ENCODE results near the gene DLG2. TPM values are rescaled to one million over a fixed set of nuclear protein-coding genes. Genes with fewer than 3 reads are reported as not detected.
"Not testable (repeated sequence)": the region's sequence is repeated elsewhere in the genome, so short reads cannot be mapped to it uniquely, and the experiment has no call there.

Gene DLG2
- total RNA-seq, 1 donor from 2014 or later = 6.3 TPM

DNA sequence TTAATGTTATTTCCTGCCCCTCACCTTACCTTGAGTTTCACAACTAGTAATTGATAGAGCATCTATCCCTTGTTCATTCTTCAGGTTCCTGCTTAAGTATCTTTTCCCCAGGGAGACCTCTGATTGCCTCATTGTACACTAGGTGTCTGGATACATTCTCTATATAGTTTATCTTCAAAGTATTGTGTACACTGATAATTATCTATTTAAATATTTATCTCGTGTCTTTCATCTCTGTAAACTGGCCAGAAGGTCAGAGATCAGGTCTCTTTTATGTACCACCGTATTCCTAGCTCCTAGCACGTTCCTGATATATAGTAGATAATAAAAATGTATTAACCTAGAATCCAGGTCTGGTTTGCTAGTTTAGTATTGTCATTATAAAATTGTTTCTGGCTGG is 7.6 kb upstream of the DLG2 start:
- no peak for ATAC-seq

DNA sequence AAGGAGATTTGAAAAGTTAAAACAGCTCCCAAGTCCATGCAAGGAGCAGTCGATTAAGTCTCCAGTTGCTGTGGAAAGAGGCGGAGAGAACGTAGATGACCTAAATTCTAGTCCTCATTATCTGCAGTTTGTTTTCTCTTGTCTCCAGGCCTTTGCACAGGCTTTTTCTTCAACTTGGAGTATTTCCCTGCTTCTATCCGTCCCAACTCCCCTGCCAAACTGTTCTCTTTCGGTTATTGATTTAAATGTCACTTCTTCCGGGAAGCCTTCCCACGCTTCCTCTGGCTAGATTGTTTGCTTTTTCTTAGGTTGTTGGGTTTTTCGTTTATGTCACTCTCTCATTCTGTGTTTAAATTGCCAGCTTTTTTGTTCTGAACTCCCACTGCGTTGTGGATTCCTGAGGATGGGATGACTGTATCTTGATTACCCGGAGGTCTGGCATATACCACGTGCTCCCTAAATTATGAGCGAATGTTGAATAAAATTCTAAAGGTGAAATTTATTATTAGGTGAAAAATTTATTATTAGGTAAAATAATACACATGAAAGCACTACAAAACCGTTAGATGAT is 1.7 kb upstream of the DLG2 start:
- ATAC-seq = no peak

DNA sequence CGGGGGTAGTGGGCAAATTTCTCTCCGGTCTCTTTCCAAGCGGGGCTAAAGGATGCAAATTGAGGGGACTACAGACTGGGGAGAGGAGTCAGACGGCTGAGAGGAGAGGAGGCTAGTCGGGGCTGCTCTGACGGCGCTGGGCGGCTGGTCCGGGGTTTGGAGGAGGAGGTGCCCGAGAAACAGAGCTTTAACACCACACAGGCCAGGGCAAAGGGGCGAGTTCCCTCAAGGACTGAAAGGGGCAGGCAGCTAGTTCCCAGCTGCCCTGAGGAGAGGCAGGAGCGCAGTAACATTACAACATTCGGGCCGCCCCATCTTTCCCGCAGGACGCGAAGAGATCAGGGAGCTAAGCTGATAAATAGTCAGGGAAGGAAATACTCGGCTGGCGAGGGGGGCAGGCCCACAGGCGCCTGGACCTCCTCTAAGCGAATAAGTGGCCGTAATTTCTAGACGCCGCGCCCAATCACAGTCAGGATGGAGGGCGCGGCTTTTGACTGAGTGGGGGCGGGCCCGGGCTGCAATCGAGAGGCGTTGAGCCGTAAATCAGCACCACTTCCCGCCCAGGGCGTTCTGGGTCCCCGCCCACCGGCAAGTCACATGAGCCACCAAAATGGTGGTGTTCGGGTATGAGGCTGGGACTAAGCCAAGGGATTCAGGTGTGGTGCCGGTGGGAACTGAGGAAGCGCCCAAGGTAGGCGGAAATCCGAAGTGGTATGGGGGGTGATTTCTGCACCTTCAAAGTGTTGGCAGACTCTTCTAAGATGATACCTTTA is 1.0 kb upstream of the DLG2 start, which contains the start of gene TMEM126B:
TMEM126B (plus strand) TSS at position 596 of the 773 bp plus-strand sequence; CDS start at position 611, 15 bp downstream.
- ATAC-seq = peak; percentile 100

DNA sequence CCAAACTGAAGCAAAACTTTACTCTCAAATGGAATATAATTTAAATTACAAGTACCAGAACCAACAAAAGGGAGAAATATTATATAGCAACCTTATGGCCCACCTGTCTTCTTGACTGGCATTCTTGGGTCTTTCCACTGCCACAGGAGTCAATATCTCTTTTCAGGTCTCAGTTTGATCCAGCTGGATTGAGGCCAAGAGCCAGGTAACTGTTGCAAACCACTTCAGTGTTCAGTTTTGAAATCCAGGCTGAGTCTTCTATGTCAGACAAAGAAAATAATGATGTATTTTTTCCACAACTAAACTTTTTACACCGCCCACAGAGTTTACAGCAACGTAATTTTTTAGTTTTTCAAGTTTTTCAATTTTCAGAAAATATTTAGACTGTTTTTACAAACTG is 648 bp downstream of the DLG2 start:
- ATAC-seq = no peak

DNA sequence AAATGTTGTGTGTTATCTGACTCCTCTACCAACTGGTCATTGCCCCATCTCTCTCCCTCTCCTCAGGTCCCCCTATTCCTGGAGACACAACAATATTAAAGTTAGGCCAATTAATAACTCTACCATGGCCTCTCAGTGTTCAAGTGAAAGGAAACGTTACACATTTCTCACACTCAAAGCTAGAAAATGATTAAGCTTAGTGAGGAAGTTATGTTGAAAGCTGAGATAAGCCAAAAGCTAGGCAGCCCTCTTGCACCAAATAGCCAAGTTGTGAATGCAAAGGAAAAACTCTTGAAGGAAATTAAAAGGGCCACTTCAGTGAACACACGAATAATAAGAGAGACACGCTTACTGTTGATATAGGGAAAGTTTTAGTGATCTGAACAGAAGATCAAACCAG is 6.9 kb downstream of the DLG2 start:
- ATAC-seq = no peak

DNA sequence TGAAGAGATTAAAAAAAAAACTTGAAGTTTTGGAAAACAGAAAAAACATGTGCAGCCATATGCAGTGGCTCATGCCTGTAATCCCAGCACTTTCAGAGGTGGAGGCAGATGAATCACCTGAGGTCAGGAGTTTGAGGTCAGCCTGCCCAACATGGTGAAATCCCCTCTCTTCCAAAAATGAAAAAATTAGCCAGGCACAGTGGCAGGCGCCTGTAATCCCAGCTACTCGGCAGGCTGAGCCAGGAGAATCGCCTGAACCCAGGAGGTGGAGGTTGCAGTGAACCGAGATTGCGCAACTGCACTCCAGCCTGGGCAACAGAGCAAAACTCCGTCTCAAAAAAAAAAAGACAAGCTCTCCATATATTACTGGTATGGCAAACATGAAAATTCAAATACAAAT is 7.6 kb downstream of the DLG2 start:
- no peak for ATAC-seq

DNA sequence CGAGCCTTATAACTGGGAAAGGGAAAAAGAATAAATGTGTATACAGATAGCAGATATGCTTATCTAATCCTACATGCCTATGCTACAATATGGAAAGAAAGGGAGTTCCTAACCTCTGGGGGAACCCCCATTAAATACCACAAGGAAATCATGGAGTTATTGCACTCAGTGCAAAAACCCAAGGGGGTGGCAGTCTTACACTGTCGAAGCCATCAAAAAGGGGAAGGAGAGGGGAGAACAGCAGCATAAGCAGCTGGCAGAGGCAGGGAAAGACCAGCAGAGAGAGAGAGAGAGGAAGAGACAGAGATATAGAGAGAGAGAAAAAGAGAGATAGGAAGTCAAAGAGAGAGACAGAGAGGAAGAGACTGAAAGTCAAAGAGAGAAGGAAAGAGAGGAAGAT is 15.5 kb downstream of the DLG2 start:
- ATAC-seq = not testable (repeated sequence)

DNA sequence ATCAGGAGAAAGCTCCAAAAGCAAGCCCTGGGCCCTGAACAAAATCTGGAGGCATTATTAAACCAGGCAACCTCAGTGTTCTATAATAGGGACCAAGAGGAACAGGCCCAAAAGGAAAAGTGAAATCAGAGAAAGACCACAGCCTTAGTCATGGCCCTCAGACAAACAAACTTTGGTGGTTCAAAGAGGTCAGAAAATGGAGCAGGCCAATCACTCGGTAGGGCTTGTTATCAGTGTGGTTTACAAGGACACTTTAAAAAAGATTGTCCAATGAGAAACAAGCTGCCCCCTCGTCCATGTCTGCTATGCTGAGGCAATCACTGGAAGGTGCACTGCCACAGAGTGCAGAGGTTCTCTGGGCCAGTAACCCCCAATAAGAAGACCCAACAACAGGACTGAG is 17.9 kb downstream of the DLG2 start:
- ATAC-seq = not testable (repeated sequence)

DNA sequence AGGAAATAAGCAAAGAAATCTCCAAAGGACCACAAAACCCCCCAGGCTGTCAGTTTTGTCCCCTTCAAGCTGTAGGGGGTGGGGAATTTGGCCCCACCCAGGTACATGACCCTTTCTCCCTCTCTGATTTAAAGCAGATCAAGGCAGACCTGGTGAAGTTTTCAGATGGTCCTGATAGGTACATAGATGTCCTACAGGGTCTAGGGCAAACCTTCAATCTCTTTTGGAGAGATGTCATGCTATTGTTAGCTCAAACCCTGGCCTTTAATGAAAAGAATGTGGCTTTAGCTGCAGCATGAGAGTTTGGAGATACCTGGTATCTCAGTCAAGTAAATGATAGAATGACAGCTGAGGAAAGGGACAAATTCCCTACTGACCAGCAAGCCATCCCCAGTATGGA is 18.5 kb downstream of the DLG2 start:
- not testable (repeated sequence) for ATAC-seq

DNA sequence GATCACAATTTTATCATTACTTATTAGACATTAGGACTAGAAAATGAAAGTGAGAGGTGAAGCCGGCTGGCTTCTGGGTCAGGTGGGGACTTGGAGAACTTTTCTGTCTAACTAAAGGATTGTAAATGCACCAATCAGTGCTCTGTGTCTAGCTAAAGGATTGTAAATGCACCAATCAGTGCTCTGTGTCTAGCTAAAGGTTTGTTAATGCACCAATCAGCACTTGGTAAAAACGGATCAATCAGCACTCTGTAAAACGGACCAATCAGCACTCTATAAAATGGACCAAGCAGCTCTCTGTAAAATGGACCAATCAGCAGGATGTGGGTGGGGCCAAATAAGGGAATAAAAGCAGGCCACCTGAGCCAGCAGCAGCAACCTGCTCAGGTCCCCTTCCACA is 20.9 kb downstream of the DLG2 start:
- not testable (repeated sequence) for ATAC-seq

DNA sequence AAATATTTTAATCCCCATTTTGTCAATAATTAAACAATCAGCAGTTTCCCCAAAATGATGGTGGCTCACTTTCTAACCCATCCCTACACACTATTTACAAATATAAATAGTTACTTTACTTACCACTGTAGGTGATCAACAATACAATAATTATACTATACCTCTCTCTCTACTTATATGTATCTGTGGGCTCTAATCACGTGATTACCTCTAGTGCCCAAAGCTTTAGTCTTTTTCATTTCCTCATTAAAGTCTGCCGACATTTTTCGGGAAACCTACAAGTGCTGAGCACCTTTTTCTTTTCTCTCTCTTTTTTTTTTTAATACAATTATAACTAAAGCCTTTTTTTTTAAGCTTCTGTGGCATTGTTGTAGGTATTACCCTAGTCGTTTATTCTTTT is 23.9 kb downstream of the DLG2 start:
- ATAC-seq = no peak

DNA sequence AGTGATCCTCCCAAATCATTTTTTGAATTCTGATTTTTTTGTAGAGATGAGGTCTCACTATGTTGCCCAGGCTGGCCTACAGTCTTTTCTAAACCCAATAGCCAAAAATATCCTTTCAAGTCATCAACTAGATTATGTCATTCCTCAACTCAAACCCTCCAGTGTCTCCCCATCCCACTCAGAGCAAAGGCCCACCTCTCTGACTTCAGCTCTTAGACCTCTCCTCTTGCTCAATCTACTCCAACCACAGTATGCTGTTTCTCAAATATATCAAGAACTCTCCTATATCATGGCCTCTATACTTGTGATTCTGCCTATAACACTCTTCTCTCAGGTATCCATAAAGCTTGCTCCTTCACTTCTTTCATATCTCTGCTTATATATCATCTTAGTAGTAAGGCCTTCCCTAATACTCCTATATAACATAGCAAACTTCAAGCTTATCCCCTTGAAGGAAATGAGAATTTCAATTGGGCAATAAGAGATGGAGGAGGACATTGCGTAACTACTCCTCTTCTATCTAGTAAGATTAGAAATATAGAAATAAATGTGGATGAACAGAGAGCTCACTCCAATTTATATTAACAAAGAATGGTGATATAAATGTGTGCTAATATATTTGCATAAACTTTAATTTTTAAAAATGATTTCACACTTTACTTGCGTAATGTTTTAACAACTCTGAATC is 24.5 kb downstream of the DLG2 start:
- no peak for ATAC-seq

DNA sequence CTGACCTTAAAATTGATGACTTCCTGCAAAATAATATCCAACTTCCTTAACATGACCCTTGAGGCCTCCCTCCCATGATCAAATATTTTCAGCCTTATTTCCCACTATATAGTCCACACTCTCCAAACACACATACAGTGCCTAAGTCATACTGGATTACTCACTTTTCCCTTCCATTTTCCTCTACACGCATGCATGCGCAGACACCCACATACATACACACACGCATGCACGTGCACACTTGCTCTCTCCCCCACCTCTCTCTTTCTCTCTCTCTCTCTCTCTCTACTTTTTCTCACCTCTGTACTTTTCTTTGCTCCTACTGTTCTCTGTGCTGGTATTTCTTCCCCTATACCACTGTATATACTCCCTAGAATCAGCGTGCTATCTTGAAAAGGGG is 28.1 kb downstream of the DLG2 start:
- no peak for ATAC-seq

DNA sequence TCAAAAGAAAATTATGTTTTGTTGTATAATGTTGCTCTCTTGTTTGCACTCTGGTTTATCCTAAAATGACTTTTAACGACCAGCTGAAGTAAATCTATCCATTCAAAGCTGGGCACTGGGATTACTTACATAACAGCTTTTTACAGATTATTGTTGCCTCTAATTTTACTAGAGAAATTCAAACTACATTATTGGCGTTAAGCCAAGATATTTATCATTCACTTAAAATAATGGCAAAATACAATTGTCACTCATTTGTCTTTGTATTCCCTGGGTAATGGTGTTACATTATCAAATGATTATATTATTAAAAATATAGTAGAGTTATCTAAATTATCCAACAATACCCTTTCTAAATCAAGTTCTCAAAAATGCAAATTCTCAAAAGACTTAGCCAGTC is 30.3 kb downstream of the DLG2 start:
- no peak for ATAC-seq

DNA sequence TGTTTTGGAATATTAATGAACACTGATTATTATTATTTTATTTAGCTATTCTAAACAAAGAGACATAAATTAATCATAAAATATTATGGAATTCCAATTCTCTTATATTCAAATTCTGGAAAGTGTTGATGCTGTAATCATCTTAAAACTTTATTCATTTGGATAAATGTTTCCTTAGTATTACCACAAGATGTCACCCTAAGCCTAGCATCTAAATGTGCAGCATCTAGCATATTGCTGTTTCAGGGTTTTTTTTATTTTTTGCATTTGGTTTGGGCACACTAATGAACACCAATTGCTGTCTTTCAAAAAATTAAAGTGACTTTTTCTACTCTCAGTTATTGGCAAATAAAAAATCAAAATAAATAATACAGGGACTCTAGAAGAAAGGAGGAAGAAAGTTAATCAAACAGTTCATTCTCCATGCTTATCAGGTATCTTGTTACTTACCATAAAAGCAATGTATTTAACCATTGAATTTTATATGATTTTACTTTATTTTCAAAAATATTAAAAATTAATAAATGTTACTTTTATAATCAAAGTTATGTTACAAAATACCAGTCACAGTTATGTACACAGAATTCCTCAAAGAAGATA is 31.8 kb downstream of the DLG2 start:
- ATAC-seq = no peak

DNA sequence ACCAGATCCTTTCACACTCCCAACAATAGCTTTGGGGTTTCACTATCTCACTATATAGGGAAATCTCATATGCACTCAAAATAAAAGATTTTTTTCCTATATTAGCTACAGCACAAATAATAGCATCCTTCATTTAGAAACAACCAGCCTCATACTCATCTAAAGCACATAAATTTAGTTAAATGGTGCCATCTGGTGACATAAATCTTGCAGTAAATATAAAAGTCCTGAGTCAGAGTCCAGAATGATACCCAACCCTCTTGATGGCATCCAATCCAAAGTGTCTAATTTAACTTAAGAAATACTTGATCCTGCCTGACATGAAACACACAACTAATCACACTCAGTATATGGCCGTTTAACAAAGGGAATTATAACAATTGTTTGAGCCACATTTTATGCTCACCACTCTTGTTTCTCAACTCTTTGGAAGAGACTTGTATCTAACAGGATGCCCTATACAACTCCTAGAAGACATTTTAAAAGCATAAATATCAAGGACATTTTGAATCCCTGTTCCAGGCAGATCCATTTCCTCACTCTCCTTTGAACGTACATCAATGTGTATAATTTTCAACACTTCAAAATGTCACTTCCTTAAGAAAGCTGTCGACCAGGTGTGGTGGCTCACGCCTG is 36.2 kb downstream of the DLG2 start:
- ATAC-seq = peak; percentile 43

DNA sequence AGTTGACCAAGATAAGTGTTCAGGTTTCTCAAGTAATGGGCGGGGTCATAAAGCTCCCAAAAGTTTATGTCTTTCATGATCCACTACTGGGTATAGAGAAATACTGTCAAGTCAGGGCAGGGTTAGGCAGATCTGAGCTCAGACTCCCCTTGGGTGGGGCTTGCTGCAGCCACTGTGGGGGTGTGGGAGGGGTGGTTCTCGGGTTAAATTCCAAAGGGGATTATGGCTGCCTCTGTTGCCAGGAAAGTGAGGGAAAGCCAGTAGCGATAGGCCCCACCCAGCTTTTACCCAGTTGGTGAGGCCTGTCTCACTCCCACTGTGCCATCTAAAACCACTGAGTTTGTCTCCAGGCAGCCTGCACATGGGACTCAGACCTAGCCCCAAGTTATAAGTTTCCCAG is 37.8 kb downstream of the DLG2 start:
- peak; percentile 55 for ATAC-seq

DNA sequence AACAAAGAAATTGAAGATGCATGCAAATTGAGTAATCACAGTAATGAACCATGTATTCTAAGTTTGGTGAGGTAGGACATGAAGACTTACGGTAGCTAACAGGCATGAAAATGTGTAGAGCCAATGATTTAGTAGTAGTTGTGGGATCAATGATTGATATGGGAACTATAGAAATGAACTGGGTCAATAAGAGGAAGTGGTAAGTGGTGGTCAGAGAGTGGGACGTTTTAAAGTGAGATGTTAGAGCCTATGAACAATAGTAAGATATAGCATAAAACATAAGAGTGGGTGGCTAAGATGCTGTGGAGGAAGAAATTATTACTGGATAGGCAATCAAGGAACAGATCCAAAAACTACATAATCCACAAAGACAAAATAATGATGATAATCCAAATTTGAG is 45.0 kb downstream of the DLG2 start:
- no peak for ATAC-seq

DNA sequence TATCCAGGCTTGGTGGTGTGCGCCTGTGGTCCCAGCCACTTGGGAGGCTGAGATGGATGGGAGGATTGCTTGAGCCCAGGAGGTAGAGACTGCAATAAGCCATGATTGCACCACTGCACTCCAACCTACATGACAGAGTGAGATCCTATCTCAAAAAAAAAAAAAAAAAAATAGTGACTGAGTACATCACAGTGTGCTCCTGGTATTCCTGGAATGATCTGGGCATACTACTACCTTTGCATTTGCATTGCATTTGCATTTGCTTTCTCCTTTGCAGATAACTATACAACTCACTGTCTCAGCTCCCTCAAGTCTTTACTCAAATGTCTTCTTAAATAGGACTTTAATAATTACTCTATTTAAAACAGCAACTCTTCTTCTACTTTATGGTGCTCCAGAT is 51.8 kb downstream of the DLG2 start:
- ATAC-seq = no peak

DNA sequence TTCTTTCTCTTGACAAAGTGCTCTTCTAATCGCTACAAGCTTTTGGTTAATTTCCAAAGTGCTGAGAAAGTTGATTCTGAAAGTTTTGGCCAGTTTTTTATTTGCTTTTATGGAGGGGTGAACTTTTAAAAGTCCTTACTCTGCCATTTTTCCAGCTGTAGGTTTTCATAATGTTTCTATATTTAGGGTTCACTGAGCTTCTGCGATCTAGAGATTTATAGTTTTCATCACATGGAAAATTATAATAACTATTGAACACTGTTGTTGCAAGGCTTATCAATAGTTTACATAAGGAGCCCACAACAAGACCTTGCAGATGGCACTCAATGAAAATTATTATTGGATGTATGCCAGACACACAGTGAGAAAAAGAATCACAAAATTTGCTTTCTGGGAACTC is 55.1 kb downstream of the DLG2 start:
- no peak for ATAC-seq

DNA sequence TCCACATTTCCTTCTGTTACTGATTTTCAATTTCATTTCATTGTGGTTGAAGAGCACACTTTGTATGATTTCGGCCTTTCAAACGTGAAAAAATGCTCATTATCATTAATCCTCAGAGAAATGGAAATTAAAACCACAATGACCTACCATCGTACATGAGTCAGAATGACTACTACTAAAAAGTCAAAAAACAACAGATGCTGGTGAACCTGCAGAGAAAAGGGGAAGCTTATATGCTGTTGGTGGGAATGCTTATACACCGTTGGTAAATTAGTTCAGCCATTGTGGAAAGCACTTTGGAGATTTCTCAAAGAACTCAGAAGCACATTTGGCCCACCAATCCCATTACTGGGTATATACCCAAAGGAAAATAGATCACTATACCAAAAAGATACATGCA is 57.6 kb downstream of the DLG2 start:
- ATAC-seq = no peak

DNA sequence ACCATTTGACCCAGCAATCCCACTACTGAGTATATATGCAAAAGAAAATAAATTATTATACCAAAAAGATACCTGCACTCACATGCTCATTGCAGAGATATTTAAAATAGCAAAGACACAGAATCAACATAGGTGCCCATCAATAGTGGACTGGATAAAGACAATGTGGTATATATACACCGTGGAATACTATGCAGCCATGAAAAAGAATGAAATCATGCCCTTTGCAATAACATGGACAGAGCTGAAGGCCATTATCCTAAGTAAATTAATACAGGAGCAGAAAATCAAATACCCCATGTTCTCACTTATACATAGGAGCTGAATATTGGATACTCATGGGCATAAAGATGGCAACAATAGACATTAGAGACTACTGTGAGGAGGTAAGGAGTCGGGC is 68.7 kb downstream of the DLG2 start:
- no peak for ATAC-seq

DNA sequence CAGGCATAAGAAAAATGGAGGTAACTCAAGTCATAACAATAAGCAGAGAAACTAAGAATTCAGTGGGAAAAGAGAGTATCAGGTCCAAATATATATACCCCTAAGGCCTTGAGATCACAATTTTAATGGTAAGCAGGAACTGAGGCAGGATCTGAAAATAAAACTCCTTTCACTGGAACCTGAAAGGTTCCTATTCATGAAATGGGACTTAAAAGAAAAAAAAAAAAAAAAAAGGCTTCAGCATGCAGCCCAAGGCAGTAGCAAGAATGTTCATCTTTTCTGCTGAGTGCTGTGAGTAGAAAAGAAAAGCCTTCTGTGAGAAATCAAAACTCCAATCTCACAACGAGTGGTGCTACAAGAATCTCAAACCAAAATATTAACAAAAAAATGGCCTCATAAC is 75.3 kb downstream of the DLG2 start:
- ATAC-seq = no peak

Data from esophagus mucosa (tissue), 1 donor.